Measurements from ENCODE around the gene UROS.

GRCh38 chr10:125797994-125798662 lies 24.9 kb downstream of the UROS start:
- TF ChIP-seq YY1 (IDR thresholded peaks at IDR 0.05; ENCODE audit: insufficient read depth, insufficient read length) (no peak), SUZ12 (IDR thresholded peaks at IDR 0.05; ENCODE audit: extremely low read depth, insufficient read depth, insufficient read length) (no peak), ZNF274 (IDR thresholded peaks at IDR 0.05; ENCODE audit: low read depth, low read length) (no peak)

All from NT2/D1 (cell line).